Endothelial cell of umbilical vein (primary cell): ENCODE measurements around the gene GARS1. TPM values are rescaled to one million over a fixed set of nuclear protein-coding genes. Genes with fewer than 3 reads are reported as not detected.

Experiments
- BruUV-seq: library from RNA; stranded (reverse); fragments of 400-500 nt; replicated peaks from 2 replicates; lab custom pipeline; 2021; lab: Mats Ljungman, UMichigan
- CTCF ChIA-PET: fragments of 300-600, 350-600 bp; sonication (Branson Sonifier 250); formaldehyde crosslinking; loops from one replicate; lab custom pipeline; 2021; ENCODE audit warnings: antibody characterized with exemption, inconsistent platforms; lab: Charles Lee
- POLR2A ChIA-PET: fragments of 300-600, 350-600 bp; sonication (Branson Sonifier 250); formaldehyde crosslinking; loops from one replicate; lab custom pipeline; 2021; ENCODE audit warnings: antibody characterized with exemption, inconsistent platforms; lab: Charles Lee
- DNase-seq: peaks from one replicate; pipeline ENCODE4 v3.0.0-alpha.2; 2011; ENCODE audit warnings: low read depth, low spot score
- FAIRE-seq: peaks from 2 replicates; lab custom pipeline; 2011; peaks lifted over from hg19 to GRCh38; lab: Jason Lieb, UNC
- H2AFZ ChIP-seq: 2 replicates; pipeline ENCODE4 v1.6.0; 2012; ENCODE audit warnings: low read depth, low read length, control low read depth, inconsistent platforms
- H3K27ac ChIP-seq: 2 replicates; pipeline ENCODE4 v1.5.1; 2011; ENCODE audit warnings: low read depth, mild to moderate bottlenecking, control low read depth, low read length, moderate library complexity; ENCODE audit not compliant: insufficient read depth
- H3K27me3 ChIP-seq, 2 experiments: 2 replicates each; pipeline versions ENCODE4 v1.6.0 to v1.6.1; 2011; ENCODE audit warnings: low read length in 2 of 2, mixed read lengths in 1 of 2; ENCODE audit not compliant: control insufficient read depth in 2 of 2, insufficient read depth in 2 of 2
- H3K36me3 ChIP-seq, 2 experiments: 2 replicates in 1 of 2; 3 replicates in 1 of 2; pipeline ENCODE4 v1.5.1; 2011; ENCODE audit warnings: low read length in 2 of 2, mild to moderate bottlenecking in 1 of 2, moderate library complexity in 1 of 2; ENCODE audit not compliant: control insufficient read depth in 2 of 2, insufficient read depth in 2 of 2; ENCODE audit errors: extremely low read depth in 1 of 2
- H3K4me1 ChIP-seq: 3 replicates; pipeline ENCODE4 v1.5.1; 2011; ENCODE audit warnings: mild to moderate bottlenecking, low read length; ENCODE audit not compliant: control insufficient read depth, insufficient read depth; ENCODE audit errors: extremely low read depth
- H3K4me2 ChIP-seq: 2 replicates; pipeline ENCODE4 v1.6.1; 2011; ENCODE audit warnings: low read length, control low read depth, mixed read lengths; ENCODE audit not compliant: insufficient read depth
- H3K4me3 ChIP-seq, 3 experiments: fragments of 200-600 bp in 1 of 3; sonication (generic), shearing (Covaris generic) in 1 of 3; replicated peaks in 1 of 3; 2 replicates each; pipeline ENCODE4 v1.5.1; 2011 to 2016; ENCODE audit warnings: control low read depth in 3 of 3, low read length in 3 of 3, mild to moderate bottlenecking in 2 of 3, inconsistent platforms in 1 of 3, low read depth in 1 of 3, moderate library complexity in 1 of 3; ENCODE audit not compliant: insufficient read depth in 1 of 3
- H3K79me2 ChIP-seq: 2 replicates; pipeline ENCODE4 v1.6.0; 2012; ENCODE audit warnings: low read length, inconsistent platforms; ENCODE audit not compliant: control insufficient read depth, insufficient read depth
- H3K9ac ChIP-seq: replicated peaks from 2 replicates; pipeline ENCODE3; 2011; ENCODE audit warnings: low read length, control low read depth; ENCODE audit not compliant: insufficient read depth; ENCODE audit errors: extremely low read depth
- H3K9me1 ChIP-seq: replicated peaks from 3 replicates; pipeline ENCODE4 v1.6.0; 2011; ENCODE audit warnings: mild to moderate bottlenecking, low read length; ENCODE audit not compliant: control insufficient read depth, insufficient read depth; ENCODE audit errors: extremely low read depth
- H3K9me3 ChIP-seq: replicated peaks from 2 replicates; pipeline ENCODE4 v1.5.1; 2012; ENCODE audit warnings: low read length, inconsistent platforms; ENCODE audit not compliant: control insufficient read depth, insufficient read depth
- H4K20me1 ChIP-seq: replicated peaks from 2 replicates; pipeline ENCODE3; 2011; ENCODE audit warnings: mild to moderate bottlenecking, low read length; ENCODE audit not compliant: control insufficient read depth, insufficient read depth; ENCODE audit errors: extremely low read depth
- EZH2 ChIP-seq: IDR thresholded peaks from 2 replicates; pipeline ENCODE4 v1.6.1; 2012; ENCODE audit warnings: borderline replicate concordance, low read depth, mild to moderate bottlenecking, moderate library complexity, low read length, inconsistent platforms; ENCODE audit not compliant: severe bottlenecking
- FOS ChIP-seq: IDR thresholded peaks from 2 replicates; pipeline ENCODE4 v1.6.1; 2011; ENCODE audit warnings: mild to moderate bottlenecking, low read length, moderate library complexity, borderline replicate concordance; ENCODE audit not compliant: insufficient read depth
- GATA2 ChIP-seq: IDR thresholded peaks from 2 replicates; pipeline ENCODE4 v1.7.0; 2011; ENCODE audit warnings: low read depth, mild to moderate bottlenecking, moderate library complexity, mixed read lengths, low read length; ENCODE audit not compliant: insufficient read length, insufficient read depth
- JUN ChIP-seq: IDR thresholded peaks from 2 replicates; pipeline ENCODE4 v1.6.1; 2011; ENCODE audit warnings: borderline replicate concordance, low read depth; ENCODE audit not compliant: insufficient read length, insufficient read depth
- MAX ChIP-seq: IDR thresholded peaks from 2 replicates; pipeline ENCODE4 v1.6.1; 2011; ENCODE audit not compliant: insufficient read depth, insufficient read length
- MYC ChIP-seq: IDR thresholded peaks from one replicate; pipeline ENCODE4 v1.6.1; 2011; ENCODE audit warnings: mild to moderate bottlenecking, low read depth, low read length
- POLR2A ChIP-seq: IDR thresholded peaks from 2 replicates; pipeline ENCODE4 v1.6.1; 2012; ENCODE audit warnings: low read depth, mild to moderate bottlenecking, control low read depth, low read length
- POLR2AphosphoS5 ChIP-seq: IDR thresholded peaks from 2 replicates; pipeline ENCODE4 v1.6.1; 2012; ENCODE audit warnings: low read depth, mild to moderate bottlenecking, control low read depth, low read length, moderate library complexity; ENCODE audit not compliant: insufficient read depth
- dilution Hi-C: fragments of 300-500 bp; cut with MboI; formaldehyde crosslinking; loops from one replicate; pipeline ENCODE4 v1.15.0; 2019; ENCODE audit warnings: low sequenced_read_pairs; ENCODE audit not compliant: extremely low pct_ligation_motif_present
- intact Hi-C: fragments of 100-400 bp; cut with micrococcal nuclease; formaldehyde crosslinking; loops from one replicate; pipeline ENCODE4 v1.10.0; 2022
- polyA plus RNA-seq, 4 experiments: library from polyadenylated mRNA; depleted of rRNA in 3 of 4; stranded (reverse) in 3 of 4; unstranded in 1 of 4; fragments of >200 nt; gene quantifications; 2 replicates each; pipeline versions ENCODE4 v1.2.1 to v1.2.3, GENCODE V29; 2011 to 2012; ENCODE audit warnings: missing spikeins in 1 of 4
- total RNA-seq: library from RNA; stranded (reverse); gene quantifications from 2 replicates; pipeline ENCODE4 v1.2.3, GENCODE V29; 2021
- TF ChIP-seq, protein P1 (sequence below), 2 donors: IDR thresholded peaks; 1 replicate in 1 of 2; 2 replicates in 1 of 2; pipeline ENCODE4 v1.5.1; 2011; ENCODE audit warnings: low read length in 2 of 2, mild to moderate bottlenecking in 2 of 2, moderate library complexity in 2 of 2, control low read depth in 1 of 2, inconsistent platforms in 1 of 2, low read depth in 1 of 2; ENCODE audit not compliant: insufficient read depth in 1 of 2; ENCODE audit errors: extremely low read depth in 1 of 2

Gene GARS1
- total and polyA plus RNA-seq, 2 donors (not counting 3 experiments of a cell fraction or from before 2014, with no cell fraction given) = 194 to 295 TPM

DNA sequence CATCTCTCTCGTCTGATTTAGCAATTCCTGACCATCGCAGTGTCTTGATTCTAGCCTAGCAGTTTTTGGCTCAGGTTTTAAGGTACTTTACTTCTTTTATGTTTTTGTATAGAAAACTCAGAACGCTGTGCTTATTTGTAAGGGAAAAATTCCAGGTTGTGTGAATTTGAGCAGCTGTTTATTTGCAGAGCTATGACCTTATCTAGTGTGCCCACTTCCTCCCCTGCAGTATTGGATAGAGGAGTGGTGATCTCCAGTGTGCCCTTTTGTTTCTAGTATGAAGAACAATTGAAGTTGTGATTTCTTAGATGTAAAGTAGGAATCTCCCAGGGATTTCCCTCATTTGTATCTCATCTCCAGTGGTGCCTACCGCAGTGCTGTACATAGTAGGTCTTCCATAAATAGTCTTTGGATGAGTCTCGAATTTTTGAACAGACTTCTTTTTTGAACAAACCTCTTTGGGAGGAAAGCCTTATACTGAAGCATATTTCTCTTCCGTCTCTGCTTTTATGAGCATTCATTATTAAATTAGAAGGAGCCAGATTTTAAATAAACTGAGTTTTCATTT is 40.0 kb downstream of the GARS1 start:
- no peak for DNase-seq
- H3K4me1 ChIP-seq = no peaks in the 10 kb centered on the region
- no peak for TF ChIP-seq MYC
- TF ChIP-seq POLR2AphosphoS5 = no peak
- no peak for TF ChIP-seq MAX
- TF ChIP-seq GATA2 = no peak
- no peak for TF ChIP-seq FOS
- no peak for TF ChIP-seq EZH2
- TF ChIP-seq, protein P1, sequence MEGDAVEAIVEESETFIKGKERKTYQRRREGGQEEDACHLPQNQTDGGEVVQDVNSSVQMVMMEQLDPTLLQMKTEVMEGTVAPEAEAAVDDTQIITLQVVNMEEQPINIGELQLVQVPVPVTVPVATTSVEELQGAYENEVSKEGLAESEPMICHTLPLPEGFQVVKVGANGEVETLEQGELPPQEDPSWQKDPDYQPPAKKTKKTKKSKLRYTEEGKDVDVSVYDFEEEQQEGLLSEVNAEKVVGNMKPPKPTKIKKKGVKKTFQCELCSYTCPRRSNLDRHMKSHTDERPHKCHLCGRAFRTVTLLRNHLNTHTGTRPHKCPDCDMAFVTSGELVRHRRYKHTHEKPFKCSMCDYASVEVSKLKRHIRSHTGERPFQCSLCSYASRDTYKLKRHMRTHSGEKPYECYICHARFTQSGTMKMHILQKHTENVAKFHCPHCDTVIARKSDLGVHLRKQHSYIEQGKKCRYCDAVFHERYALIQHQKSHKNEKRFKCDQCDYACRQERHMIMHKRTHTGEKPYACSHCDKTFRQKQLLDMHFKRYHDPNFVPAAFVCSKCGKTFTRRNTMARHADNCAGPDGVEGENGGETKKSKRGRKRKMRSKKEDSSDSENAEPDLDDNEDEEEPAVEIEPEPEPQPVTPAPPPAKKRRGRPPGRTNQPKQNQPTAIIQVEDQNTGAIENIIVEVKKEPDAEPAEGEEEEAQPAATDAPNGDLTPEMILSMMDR (IDR thresholded peaks at IDR 0.05; ENCODE audit: extremely low read depth in 1 of 2, insufficient read depth in 1 of 2, low read depth in 1 of 2, low read length in 2 of 2) = no peak
- TF ChIP-seq POLR2A = no peak
- TF ChIP-seq JUN = no peak
- no peaks in the 10 kb centered on the region for H3K9me1 ChIP-seq
- H3K27me3 ChIP-seq = no peaks in the 10 kb centered on the region
- POLR2A ChIA-PET = no interaction called here
- H3K27ac ChIP-seq = no peak overlapping the region
- H3K4me2 ChIP-seq = no peak overlapping the region
- dilution Hi-C loops = no loop called here
- intact Hi-C loops = no loop called here
- no peaks in the 10 kb centered on the region for H4K20me1 ChIP-seq
- BruUV-seq = no TSS peak
- peaks cover 2% of the 10 kb centered on the region for H3K79me2 ChIP-seq
- H3K9me3 ChIP-seq = no peaks in the 10 kb centered on the region
- H3K9ac ChIP-seq = no peak overlapping the region
- no peak overlapping the region for H3K4me3 ChIP-seq
- CTCF ChIA-PET = no interaction called here
- H2AFZ ChIP-seq = no peak overlapping the region
- FAIRE-seq = no peak
- peaks cover 21 to 25% of the 10 kb centered on the region in 2 experiments for H3K36me3 ChIP-seq
